ENCODE measurements around the gene PCNX3. TPM values are rescaled to one million over a fixed set of nuclear protein-coding genes. Genes with fewer than 3 reads are reported as not detected.

PCNX3 gene
- polyA plus RNA-seq (7.8 and 8.1 TPM in 2 replicates), polyA minus RNA-seq (16.1 and 22.2 TPM in 2 replicates)

- peak; percentile 76 for TF ChIP-seq MXI1 (conservative IDR thresholded peaks at IDR 0.05; ENCODE audit: poor library complexity, severe bottlenecking)
- no peak for TF ChIP-seq REST (IDR thresholded peaks at IDR 0.05; ENCODE audit: borderline replicate concordance)
- peak; percentile 69 for TF ChIP-seq EP300 (conservative IDR thresholded peaks at IDR 0.05; ENCODE audit: poor library complexity, severe bottlenecking)
- TF ChIP-seq POLR2AphosphoS5 (IDR thresholded peaks at IDR 0.05): peak; percentile 34
- TF ChIP-seq RAD21 (conservative IDR thresholded peaks at IDR 0.05): no peak
- TF ChIP-seq, protein P1, sequence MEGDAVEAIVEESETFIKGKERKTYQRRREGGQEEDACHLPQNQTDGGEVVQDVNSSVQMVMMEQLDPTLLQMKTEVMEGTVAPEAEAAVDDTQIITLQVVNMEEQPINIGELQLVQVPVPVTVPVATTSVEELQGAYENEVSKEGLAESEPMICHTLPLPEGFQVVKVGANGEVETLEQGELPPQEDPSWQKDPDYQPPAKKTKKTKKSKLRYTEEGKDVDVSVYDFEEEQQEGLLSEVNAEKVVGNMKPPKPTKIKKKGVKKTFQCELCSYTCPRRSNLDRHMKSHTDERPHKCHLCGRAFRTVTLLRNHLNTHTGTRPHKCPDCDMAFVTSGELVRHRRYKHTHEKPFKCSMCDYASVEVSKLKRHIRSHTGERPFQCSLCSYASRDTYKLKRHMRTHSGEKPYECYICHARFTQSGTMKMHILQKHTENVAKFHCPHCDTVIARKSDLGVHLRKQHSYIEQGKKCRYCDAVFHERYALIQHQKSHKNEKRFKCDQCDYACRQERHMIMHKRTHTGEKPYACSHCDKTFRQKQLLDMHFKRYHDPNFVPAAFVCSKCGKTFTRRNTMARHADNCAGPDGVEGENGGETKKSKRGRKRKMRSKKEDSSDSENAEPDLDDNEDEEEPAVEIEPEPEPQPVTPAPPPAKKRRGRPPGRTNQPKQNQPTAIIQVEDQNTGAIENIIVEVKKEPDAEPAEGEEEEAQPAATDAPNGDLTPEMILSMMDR (IDR thresholded peaks at IDR 0.05; ENCODE audit: poor library complexity, severe bottlenecking): peak; percentile 34
- Histone ChIP-seq H2AFZ (ENCODE audit: low read depth, low read length) (peak within 1 kb of the TSS; percentile 31), H3K27me3 (ENCODE audit: insufficient read depth, low read depth, low read length) (no peaks in the 10 kb centered on the region), H3K27ac (ENCODE audit: low read length) (peak within 1 kb of the TSS; percentile 66), H3K9ac (ENCODE audit: low read length) (peak within 1 kb of the TSS; percentile 76), H3K4me3 (ENCODE audit: low read length) (peak within 1 kb of the TSS; percentile 81), H3K9me3 (ENCODE audit: low read length) (no peaks in the 10 kb centered on the region), H3F3A (ENCODE audit: insufficient read depth, low read length, poor library complexity, severe bottlenecking) (no peaks in the 10 kb centered on the region), H3K4me2 (ENCODE audit: low read length) (peak within 1 kb of the TSS; percentile 84), H4K20me1 (ENCODE audit: insufficient read depth) (no peaks in the 10 kb centered on the region), H3K79me2 (replicated peaks; ENCODE audit: insufficient read depth, low read length) (peaks cover 18% of the 10 kb centered on the region), H3K36me3 (ENCODE audit: insufficient read depth, low read length) (no peaks in the 10 kb centered on the region), H3K9me2 (ENCODE audit: insufficient read depth, low read length) (no peaks in the 10 kb centered on the region)
Observed at GRCh38 chr11:65615229-65615949, at the start of gene PCNX3. PCNX3 (plus strand) TSS chr11:65615776; CDS start chr11:65616312, 536 bp downstream.

GRCh38 chr11:65569164-65569972, 46.2 kb upstream of the PCNX3 start:
- Histone ChIP-seq H3K36me3 (ENCODE audit: insufficient read depth, low read length) (no peaks in the 10 kb centered on the region), H3K9me3 (ENCODE audit: low read length) (no peaks in the 10 kb centered on the region), H3K27ac (ENCODE audit: low read length) (peak overlapping the region; percentile 95), H4K20me1 (ENCODE audit: insufficient read depth) (peaks cover 8% of the 10 kb centered on the region), H3K79me2 (replicated peaks; ENCODE audit: insufficient read depth, low read length) (peaks cover 44% of the 10 kb centered on the region), H3K9ac (ENCODE audit: low read length) (peak overlapping the region; percentile 91), H3K9me2 (ENCODE audit: insufficient read depth, low read length) (no peaks in the 10 kb centered on the region), H3K4me2 (ENCODE audit: low read length) (peak overlapping the region; percentile 99), H2AFZ (ENCODE audit: low read depth, low read length) (peak overlapping the region; percentile 41), H3F3A (ENCODE audit: insufficient read depth, low read length, poor library complexity, severe bottlenecking) (peaks cover 9% of the 10 kb centered on the region), H3K27me3 (ENCODE audit: insufficient read depth, low read depth, low read length) (no peaks in the 10 kb centered on the region), H3K4me3 (ENCODE audit: low read length) (peak overlapping the region; percentile 82)
- TF ChIP-seq EZH2 (IDR thresholded peaks at IDR 0.05; ENCODE audit: borderline replicate concordance, insufficient read depth, low read length, poor library complexity, severe bottlenecking): no peak
- no peak for TF ChIP-seq MXI1 (conservative IDR thresholded peaks at IDR 0.05; ENCODE audit: poor library complexity, severe bottlenecking)
- no peak for TF ChIP-seq RAD21 (conservative IDR thresholded peaks at IDR 0.05)
- TF ChIP-seq REST (IDR thresholded peaks at IDR 0.05; ENCODE audit: borderline replicate concordance): no peak
- no peak for TF ChIP-seq EP300 (conservative IDR thresholded peaks at IDR 0.05; ENCODE audit: poor library complexity, severe bottlenecking)
- TF ChIP-seq, protein P1 (IDR thresholded peaks at IDR 0.05; ENCODE audit: poor library complexity, severe bottlenecking): no peak
